HCT116 (cell line): ENCODE results near the gene PTGR1. TPM values are rescaled to one million over a fixed set of nuclear protein-coding genes. Genes with fewer than 3 reads are reported as not detected.

Experiments used
- ATAC-seq: fragments of 200-7000 bp; cut with Tn5 transposase; 2 replicates; pipeline ENCODE4 v1.9.1; 2020; ENCODE audit warnings: mild to moderate bottlenecking, moderate library complexity
- BruUV-seq: library from RNA; stranded (reverse); fragments of 400-500 nt; replicated peaks from 2 replicates; lab custom pipeline; 2021; lab: Mats Ljungman, UMichigan
- CTCF ChIA-PET: fragments of 300-600 bp; sonication (Branson Sonifier 250); formaldehyde crosslinking; loops from one replicate; lab custom pipeline; 2021; ENCODE audit warnings: antibody characterized with exemption; lab: Charles Lee
- POLR2A ChIA-PET: fragments of 300-600, 350-600 bp; sonication (Branson Sonifier 250); formaldehyde crosslinking; loops from one replicate; lab custom pipeline; 2021; ENCODE audit warnings: antibody characterized with exemption; lab: Charles Lee
- RAD21 ChIA-PET, 2 experiments: fragments of 300-600 bp; sonication (Branson Sonifier 250); formaldehyde crosslinking; loops; one replicate each; lab custom pipeline; 2023; ENCODE audit warnings: low total read pairs in 2 of 2; ENCODE audit not compliant: uncharacterized antibody in 2 of 2, unreplicated experiment in 2 of 2, low non-redundant PET in 1 of 2; lab: Charles Lee
- DNase-seq: peaks from one replicate; pipeline ENCODE4 v3.0.0-alpha.2; 2010; ENCODE audit warnings: low read depth, low spot score
- H2AFZ ChIP-seq: fragments of 200-600 bp; shearing (Covaris generic), sonication (generic); 2 replicates; pipeline ENCODE4 v1.6.1; 2017; ENCODE audit warnings: low read depth, mixed run types, mixed read lengths, antibody characterized with exemption, low read length; ENCODE audit not compliant: poor library complexity, severe bottlenecking
- H3K27ac ChIP-seq: 2 replicates; pipeline ENCODE4 v1.5.1; 2012; ENCODE audit warnings: low read depth, low read length
- H3K27me3 ChIP-seq: fragments of 200-600 bp; sonication (generic); 2 replicates; pipeline ENCODE4 v1.6.1; 2016; ENCODE audit warnings: mixed run types, low read length, mixed read lengths; ENCODE audit not compliant: insufficient read depth
- H3K36me3 ChIP-seq, 2 experiments: fragments of 200-500 bp in 1 of 2; fragments of 200-600 bp in 1 of 2; sonication (Bioruptor generic) in 1 of 2; sonication (generic) in 1 of 2; 2 replicates each; pipeline versions ENCODE4 v1.5.1 to v1.6.1; 2014 to 2016; ENCODE audit warnings: low read length in 2 of 2, inconsistent platforms in 1 of 2, mixed read lengths in 1 of 2, mixed run types in 1 of 2; ENCODE audit not compliant: insufficient read depth in 2 of 2, control insufficient read depth in 1 of 2
- H3K4me1 ChIP-seq, 2 experiments: fragments of 200-600 bp in 1 of 2; sonication (generic) in 1 of 2; 2 replicates each; pipeline versions ENCODE4 v1.5.1 to v1.6.1; 2012 to 2017; ENCODE audit warnings: low read length in 2 of 2, inconsistent platforms in 1 of 2, mild to moderate bottlenecking in 1 of 2, mixed read lengths in 1 of 2, mixed run types in 1 of 2, moderate library complexity in 1 of 2; ENCODE audit not compliant: insufficient read depth in 2 of 2, control insufficient read depth in 1 of 2
- H3K4me2 ChIP-seq: fragments of 200-600 bp; sonication (generic); 2 replicates; pipeline ENCODE4 v1.6.1; 2017; ENCODE audit warnings: mixed run types, low read length, mixed read lengths
- H3K4me3 ChIP-seq, 2 experiments: fragments of 200-600 bp in 1 of 2; sonication (generic) in 1 of 2; replicated peaks in 1 of 2; 2 replicates each; pipeline ENCODE4 v1.5.1; 2011 to 2016; ENCODE audit warnings: low read length in 2 of 2, control low read depth in 1 of 2, low read depth in 1 of 2, mild to moderate bottlenecking in 1 of 2, mixed read lengths in 1 of 2, mixed run types in 1 of 2
- H3K79me2 ChIP-seq: fragments of 200-600 bp; sonication (generic); 2 replicates; pipeline ENCODE4 v1.6.1; 2017; ENCODE audit warnings: mild to moderate bottlenecking, mixed run types, low read length, moderate library complexity, mixed read lengths; ENCODE audit not compliant: insufficient read depth
- H3K9ac ChIP-seq: fragments of 200-600 bp; sonication (generic); 2 replicates; pipeline ENCODE4 v1.6.1; 2016; ENCODE audit warnings: low read length, mixed read lengths
- H3K9me2 ChIP-seq: fragments of 200-600 bp; sonication (generic), shearing (Covaris generic); 2 replicates; pipeline ENCODE4 v1.6.1; 2017; ENCODE audit warnings: mixed run types, mild to moderate bottlenecking, moderate library complexity; ENCODE audit not compliant: insufficient read depth
- H3K9me3 ChIP-seq, 2 experiments: fragments of 200-500 bp in 1 of 2; fragments of 200-600 bp in 1 of 2; sonication (Bioruptor generic) in 1 of 2; sonication (generic) in 1 of 2; 2 replicates each; pipeline ENCODE4 v1.6.1; 2014 to 2017; ENCODE audit warnings: low read length in 2 of 2, mixed read lengths in 2 of 2, inconsistent platforms in 1 of 2, low read depth in 1 of 2, mild to moderate bottlenecking in 1 of 2, mixed run types in 1 of 2, moderate library complexity in 1 of 2; ENCODE audit not compliant: control insufficient read depth in 1 of 2, insufficient read depth in 1 of 2
- H4K20me1 ChIP-seq: fragments of 200-600 bp; sonication (generic), shearing (Covaris generic); 2 replicates; pipeline ENCODE4 v1.6.1; 2017; ENCODE audit warnings: mixed run types, mild to moderate bottlenecking, moderate library complexity; ENCODE audit not compliant: insufficient read depth
- CBX3 ChIP-seq: IDR thresholded peaks from 2 replicates; pipeline ENCODE4 v1.6.1; 2012; ENCODE audit warnings: low read depth
- CEBPB ChIP-seq: IDR thresholded peaks from 2 replicates; pipeline ENCODE4 v1.6.1; 2012; ENCODE audit warnings: low read depth
- CTCF ChIP-seq, 3 experiments: fragments of 200-600 bp in 1 of 3; sonication (generic) in 1 of 3; IDR thresholded peaks in 2 of 3; conservative IDR thresholded peaks in 1 of 3; 2 replicates each; pipeline ENCODE4 v1.5.1; 2012 to 2017; ENCODE audit warnings: low read depth in 2 of 3, low read length in 2 of 3, antibody characterized with exemption in 1 of 3, borderline replicate concordance in 1 of 3, control low read depth in 1 of 3, mild to moderate bottlenecking in 1 of 3, mixed read lengths in 1 of 3, mixed run types in 1 of 3, moderate library complexity in 1 of 3; ENCODE audit not compliant: insufficient read depth in 1 of 3
- EGR1 ChIP-seq: IDR thresholded peaks from 2 replicates; pipeline ENCODE4 v1.6.1; 2012; ENCODE audit warnings: low read depth
- EZH2 ChIP-seq: fragments of 200-600 bp; sonication (generic); IDR thresholded peaks from 2 replicates; pipeline ENCODE4 v1.6.1; 2017; ENCODE audit warnings: antibody characterized with exemption, mixed run types
- EZH2phosphoT487 ChIP-seq: fragments of 200-600 bp; IDR thresholded peaks from 2 replicates; pipeline ENCODE4 v1.6.1; 2018; ENCODE audit warnings: antibody characterized with exemption, borderline replicate concordance
- MAX ChIP-seq: IDR thresholded peaks from 2 replicates; pipeline ENCODE4 v1.6.1; 2012
- POLR2A ChIP-seq: IDR thresholded peaks from 2 replicates; pipeline ENCODE4 v1.7.0; 2011; ENCODE audit warnings: borderline replicate concordance; ENCODE audit not compliant: insufficient read depth, insufficient read length; ENCODE audit errors: extremely low read depth
- POLR2AphosphoS5 ChIP-seq: IDR thresholded peaks from 2 replicates; pipeline ENCODE4 v1.6.1; 2011; ENCODE audit warnings: mild to moderate bottlenecking, low read depth, low read length, moderate library complexity
- RAD21 ChIP-seq: IDR thresholded peaks from 2 replicates; pipeline ENCODE4 v1.6.1; 2012; ENCODE audit warnings: low read depth, mild to moderate bottlenecking
- SP1 ChIP-seq: IDR thresholded peaks from 2 replicates; pipeline ENCODE4 v1.6.1; 2012; ENCODE audit warnings: low read depth
- TCF7L2 ChIP-seq: IDR thresholded peaks from 2 replicates; pipeline ENCODE4 v1.7.0; 2011; ENCODE audit warnings: borderline replicate concordance, inconsistent platforms; ENCODE audit not compliant: insufficient read depth, insufficient read length; ENCODE audit errors: extremely low read depth
- YY1 ChIP-seq: IDR thresholded peaks from 2 replicates; pipeline ENCODE4 v1.6.1; 2011; ENCODE audit warnings: low read length, low read depth, moderate library complexity, mild to moderate bottlenecking; ENCODE audit not compliant: insufficient replicate concordance; ENCODE audit errors: extremely low read depth
- ZFX ChIP-seq: fragments of 450-650 bp; IDR thresholded peaks from 2 replicates; pipeline ENCODE4 v1.6.1; 2017
- intact Hi-C: fragments of 100-400 bp; cut with micrococcal nuclease; formaldehyde crosslinking; loops from 2 replicates; pipeline ENCODE4 v1.10.0; 2022
- total RNA-seq: library from RNA; stranded (reverse); gene quantifications from one replicate; pipeline ENCODE4 v1.2.1, GENCODE V29; 2021; ENCODE audit not compliant: unreplicated experiment

PTGR1 gene
- total RNA-seq, 1 experiment from 2014 or later = 53.9 TPM

- H3K4me2 ChIP-seq = no peak overlapping the region
- ChIA-PET POLR2A (no interaction called here), CTCF (no interaction called here), RAD21 (no interaction called here)
- TF ChIP-seq YY1 (no peak), EZH2phosphoT487 (no peak), CTCF (IDR thresholded peaks at IDR 0.05 in 2 of 3, conservative IDR thresholded peaks at IDR 0.05 in 1 of 3; ENCODE audit: borderline replicate concordance in 1 of 3, insufficient read depth in 1 of 3, low read depth in 2 of 3, low read length in 2 of 3) (no peak), EZH2 (no peak), CBX3 (no peak), EGR1 (no peak), TCF7L2 (no peak), RAD21 (no peak), MAX (no peak), CEBPB (no peak), POLR2AphosphoS5 (no peak), SP1 (no peak), POLR2A (no peak), ZFX (no peak)
- no peaks in the 10 kb centered on the region for H3K9me3 ChIP-seq
- no peak overlapping the region for H3K9ac ChIP-seq
- H3K9me2 ChIP-seq = no peaks in the 10 kb centered on the region
- no peaks in the 10 kb centered on the region for H3K27me3 ChIP-seq
- no peaks in the 10 kb centered on the region for H4K20me1 ChIP-seq
- no peak overlapping the region for H2AFZ ChIP-seq
- no peaks in the 10 kb centered on the region for H3K79me2 ChIP-seq
- ATAC-seq (no peak), DNase-seq (no peak)
- H3K4me1 ChIP-seq = no peaks in the 10 kb centered on the region
- BruUV-seq = no TSS peak
- intact Hi-C loops = no loop called here
- no peak overlapping the region for H3K4me3 ChIP-seq
- H3K27ac ChIP-seq = no peak overlapping the region
- peaks cover 35 to 36% of the 10 kb centered on the region in 2 experiments for H3K36me3 ChIP-seq
Measured at GRCh38 chr9:111586378-111586777, 13.1 kb downstream of the PTGR1 start.
